Measurements from ENCODE around the gene PPP2R2B. TPM values are rescaled to one million over a fixed set of nuclear protein-coding genes. Genes with fewer than 3 reads are reported as not detected.

Gene PPP2R2B
- polyA plus RNA-seq, 3 donors = 0.08 TPM; not detected in 2

DNA sequence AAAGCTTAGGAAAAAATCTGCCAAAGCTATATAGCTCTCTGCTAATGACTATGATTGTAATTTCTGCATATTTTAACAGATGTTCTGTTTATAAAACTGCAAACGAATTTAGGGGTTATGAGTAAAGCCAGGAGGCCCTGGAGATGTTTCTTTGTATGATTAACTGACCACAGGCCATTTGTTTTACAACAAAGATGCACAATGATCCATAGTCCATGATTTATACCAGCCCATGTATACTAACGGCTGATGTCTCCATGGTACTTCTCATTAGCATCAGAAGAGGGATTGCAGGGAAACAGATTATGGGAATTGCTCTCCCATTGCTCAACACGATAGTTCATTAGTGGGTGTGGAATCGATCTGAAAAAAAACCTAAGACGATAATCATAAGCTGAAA lies 78.9 kb downstream of the PPP2R2B start:
- Mint-ChIP-seq H3K4me3 (no peak overlapping the region), H3K4me1 (no peaks in the 10 kb centered on the region), H3K27me3 (ENCODE audit: low read depth in 3 of 3) (no peaks in the 10 kb centered on the region), H3K27ac (no peak overlapping the region), H3K9me3 (no peaks in the 10 kb centered on the region), H3K36me3 (no peaks in the 10 kb centered on the region)
- Histone ChIP-seq H2AFZ (ENCODE audit: insufficient read depth, low read depth, low read length, poor library complexity, severe bottlenecking) (no peak overlapping the region), H3K27me3 (ENCODE audit: control insufficient read depth in 2 of 2, insufficient read depth in 2 of 2, low read length in 2 of 2) (no peaks in the 10 kb centered on the region), H3K9me3 (replicated peaks in 1 of 2; ENCODE audit: control insufficient read depth in 1 of 2, insufficient read depth in 1 of 2, low read length in 2 of 2) (no peaks in the 10 kb centered on the region), H3K4me1 (ENCODE audit: control insufficient read depth in 1 of 2, insufficient read depth in 2 of 2, low read length in 2 of 2) (no peaks in the 10 kb centered on the region), H4K20me1 (ENCODE audit: insufficient read depth, low read length) (no peaks in the 10 kb centered on the region), H3K4me2 (replicated peaks; ENCODE audit: extremely low read depth, low read length, poor library complexity, severe bottlenecking) (no peak overlapping the region), H3K79me2 (ENCODE audit: insufficient read depth, low read length) (no peaks in the 10 kb centered on the region), H3K36me3 (replicated peaks in 1 of 2; ENCODE audit: control insufficient read depth in 1 of 2, insufficient read depth in 2 of 2, low read length in 2 of 2) (no peaks in the 10 kb centered on the region), H3K9ac (ENCODE audit: insufficient read depth, low read length, poor library complexity, severe bottlenecking) (no peak overlapping the region), H3K4me3 (replicated peaks in 1 of 3; ENCODE audit: low read depth in 2 of 3, low read length in 3 of 3) (no peak overlapping the region), H3K27ac (ENCODE audit: low read depth in 1 of 2, low read length in 2 of 2) (no peak overlapping the region)
- intact Hi-C loops (cut with micrococcal nuclease) = no loop called here
- TF ChIP-seq, protein P1, sequence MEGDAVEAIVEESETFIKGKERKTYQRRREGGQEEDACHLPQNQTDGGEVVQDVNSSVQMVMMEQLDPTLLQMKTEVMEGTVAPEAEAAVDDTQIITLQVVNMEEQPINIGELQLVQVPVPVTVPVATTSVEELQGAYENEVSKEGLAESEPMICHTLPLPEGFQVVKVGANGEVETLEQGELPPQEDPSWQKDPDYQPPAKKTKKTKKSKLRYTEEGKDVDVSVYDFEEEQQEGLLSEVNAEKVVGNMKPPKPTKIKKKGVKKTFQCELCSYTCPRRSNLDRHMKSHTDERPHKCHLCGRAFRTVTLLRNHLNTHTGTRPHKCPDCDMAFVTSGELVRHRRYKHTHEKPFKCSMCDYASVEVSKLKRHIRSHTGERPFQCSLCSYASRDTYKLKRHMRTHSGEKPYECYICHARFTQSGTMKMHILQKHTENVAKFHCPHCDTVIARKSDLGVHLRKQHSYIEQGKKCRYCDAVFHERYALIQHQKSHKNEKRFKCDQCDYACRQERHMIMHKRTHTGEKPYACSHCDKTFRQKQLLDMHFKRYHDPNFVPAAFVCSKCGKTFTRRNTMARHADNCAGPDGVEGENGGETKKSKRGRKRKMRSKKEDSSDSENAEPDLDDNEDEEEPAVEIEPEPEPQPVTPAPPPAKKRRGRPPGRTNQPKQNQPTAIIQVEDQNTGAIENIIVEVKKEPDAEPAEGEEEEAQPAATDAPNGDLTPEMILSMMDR (IDR thresholded peaks at IDR 0.05) = no peak
- no peak for DNase-seq
- WGBS (ENCODE audit: insufficient coverage) = no CpG with 5 or more reads among the region's 5 CpGs

DNA sequence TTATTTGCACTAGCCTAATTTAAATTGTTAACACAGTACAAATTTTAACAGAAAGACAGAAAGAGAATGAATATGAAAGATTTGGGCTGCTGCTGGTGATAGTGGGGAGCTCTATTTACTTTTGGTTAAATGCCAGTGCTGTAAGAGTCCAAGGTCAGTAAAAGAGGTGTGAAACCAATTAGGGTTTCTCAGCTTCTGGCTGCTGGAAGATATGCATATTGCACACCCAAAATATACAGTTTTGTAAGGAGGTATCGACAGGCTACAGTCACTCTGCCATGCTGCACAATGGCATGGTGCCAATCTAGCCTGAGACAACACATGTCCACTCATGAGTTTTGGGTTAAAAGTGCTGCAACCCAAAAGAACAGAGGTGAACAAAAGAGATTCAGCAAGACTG lies 79.3 kb downstream of the PPP2R2B start:
- H3K27me3 Mint-ChIP-seq (ENCODE audit: low read depth in 3 of 3) = no peaks in the 10 kb centered on the region
- intact Hi-C loops (cut with micrococcal nuclease) = no loop called here
- H2AFZ ChIP-seq (ENCODE audit: insufficient read depth, low read depth, low read length, poor library complexity, severe bottlenecking) = no peak overlapping the region
- no peak overlapping the region for H3K4me3 ChIP-seq (replicated peaks in 1 of 3; ENCODE audit: low read depth in 2 of 3, low read length in 3 of 3)
- no peak overlapping the region for H3K27ac ChIP-seq (ENCODE audit: low read depth in 1 of 2, low read length in 2 of 2)
- H3K9ac ChIP-seq (ENCODE audit: insufficient read depth, low read length, poor library complexity, severe bottlenecking) = no peak overlapping the region
- H3K9me3 ChIP-seq (replicated peaks in 1 of 2; ENCODE audit: control insufficient read depth in 1 of 2, insufficient read depth in 1 of 2, low read length in 2 of 2) = no peaks in the 10 kb centered on the region
- no peak overlapping the region for H3K4me3 Mint-ChIP-seq
- no peaks in the 10 kb centered on the region for H3K27me3 ChIP-seq (ENCODE audit: control insufficient read depth in 2 of 2, insufficient read depth in 2 of 2, low read length in 2 of 2)
- H3K79me2 ChIP-seq (ENCODE audit: insufficient read depth, low read length) = no peaks in the 10 kb centered on the region
- no peak for DNase-seq
- H3K36me3 Mint-ChIP-seq = no peaks in the 10 kb centered on the region
- no CpG with 5 or more reads among the region's 1 CpG for WGBS (ENCODE audit: insufficient coverage)
- no peaks in the 10 kb centered on the region for H4K20me1 ChIP-seq (ENCODE audit: insufficient read depth, low read length)
- no peaks in the 10 kb centered on the region for H3K36me3 ChIP-seq (replicated peaks in 1 of 2; ENCODE audit: control insufficient read depth in 1 of 2, insufficient read depth in 2 of 2, low read length in 2 of 2)
- H3K27ac Mint-ChIP-seq = peak overlapping the region in 1 of 7 donors; percentile 54
- no peak overlapping the region for H3K4me2 ChIP-seq (replicated peaks; ENCODE audit: extremely low read depth, low read length, poor library complexity, severe bottlenecking)
- H3K4me1 Mint-ChIP-seq = peaks cover 2% of the 10 kb centered on the region
- TF ChIP-seq, protein P1 (IDR thresholded peaks at IDR 0.05) = no peak
- H3K9me3 Mint-ChIP-seq = no peaks in the 10 kb centered on the region
- H3K4me1 ChIP-seq (ENCODE audit: control insufficient read depth in 1 of 2, insufficient read depth in 2 of 2, low read length in 2 of 2) = no peaks in the 10 kb centered on the region
